GM12878 (cell line): ENCODE results near the gene LGMN. TPM values are rescaled to one million over a fixed set of nuclear protein-coding genes. Genes with fewer than 3 reads are reported as not detected.

ENCODE experiments used
- ATF2 ChIP-seq: IDR thresholded peaks from 2 replicates; pipeline ENCODE4 v1.6.1; 2012; ENCODE audit warnings: low read length, inconsistent platforms
- CREM ChIP-seq: IDR thresholded peaks from 2 replicates; pipeline ENCODE4 v1.6.1; 2014; ENCODE audit warnings: antibody characterized with exemption, low read depth
- E4F1 ChIP-seq: fragments of 450-650 bp; IDR thresholded peaks from 2 replicates; pipeline ENCODE4 v1.6.1; 2018; ENCODE audit warnings: borderline replicate concordance, mild to moderate bottlenecking; ENCODE audit not compliant: partially characterized antibody
- FOS ChIP-seq: IDR thresholded peaks from 3 replicates; pipeline ENCODE4 v1.6.1; 2011; ENCODE audit warnings: borderline replicate concordance; ENCODE audit not compliant: insufficient read length; ENCODE audit errors: extremely low read depth
- HDAC6 ChIP-seq: fragments of 200-600 bp; sonication (generic); IDR thresholded peaks from one replicate; pipeline ENCODE4 v1.8.0; 2017; ENCODE audit warnings: antibody characterized with exemption; ENCODE audit not compliant: unreplicated experiment
- MYB ChIP-seq: fragments of 150-350 bp; IDR thresholded peaks from 2 replicates; pipeline ENCODE4 v1.6.1; 2014; ENCODE audit warnings: mild to moderate bottlenecking, low read depth, low read length, borderline replicate concordance
- PRDM15 ChIP-seq: fragments of 450-650 bp; formaldehyde crosslinking; IDR thresholded peaks from 2 replicates; pipeline ENCODE4 v1.4.0; 2020; ENCODE audit warnings: mild to moderate bottlenecking, moderate library complexity
- RAD21 ChIP-seq: IDR thresholded peaks from 2 replicates; pipeline ENCODE4 v1.6.1; 2011; ENCODE audit warnings: mild to moderate bottlenecking, low read depth, low read length, moderate library complexity; ENCODE audit not compliant: insufficient read depth
- RB1 ChIP-seq: fragments of 450-650 bp; formaldehyde crosslinking; IDR thresholded peaks from 2 replicates; pipeline ENCODE4 v1.6.1; 2017; ENCODE audit warnings: mild to moderate bottlenecking, borderline replicate concordance
- RCOR1 ChIP-seq: conservative IDR thresholded peaks from 2 replicates; pipeline ENCODE4 v1.6.1; 2012; ENCODE audit warnings: low read depth, low read length, improper control_type of control experiment
- SMAD1 ChIP-seq: fragments of 450-650 bp; IDR thresholded peaks from 2 replicates; pipeline ENCODE4 v1.6.1; 2018; ENCODE audit warnings: mild to moderate bottlenecking, low read depth; ENCODE audit not compliant: partially characterized antibody
- SMC3 ChIP-seq: IDR thresholded peaks from 2 replicates; pipeline ENCODE4 v1.6.1; 2011; ENCODE audit warnings: low read length, improper control_type of control experiment, borderline replicate concordance
- SPI1 ChIP-seq: IDR thresholded peaks from 2 replicates; pipeline ENCODE4 v1.6.1; 2011; ENCODE audit warnings: low read depth, mild to moderate bottlenecking, low read length, moderate library complexity, borderline replicate concordance; ENCODE audit not compliant: insufficient read depth
- TCF12 ChIP-seq: IDR thresholded peaks from 2 replicates; pipeline ENCODE4 v1.6.1; 2011; ENCODE audit warnings: low read depth, mild to moderate bottlenecking, low read length
- WRNIP1 ChIP-seq: IDR thresholded peaks from 2 replicates; pipeline ENCODE4 v1.6.1; 2011; ENCODE audit warnings: low read depth, low read length, improper control_type of control experiment, borderline replicate concordance
- ZBTB11 ChIP-seq: fragments of 450-650 bp; formaldehyde crosslinking; IDR thresholded peaks from 2 replicates; pipeline ENCODE4 v1.5.0; 2022; ENCODE audit warnings: mild to moderate bottlenecking, missing genetic modification characterization
- ZZZ3 ChIP-seq: IDR thresholded peaks from 2 replicates; pipeline ENCODE4 v1.6.1; 2011; ENCODE audit warnings: low read depth; ENCODE audit not compliant: control insufficient read depth, insufficient read length
- polyA plus RNA-seq, 11 experiments: library from polyadenylated mRNA; depleted of rRNA in 4 of 11; unstranded in 6 of 11; stranded (reverse) in 5 of 11; fragments of >200 nt; fragmentation: Nextera tagmentation in 4 of 11; fragmentation: Illumina TruSeq in 1 of 11; extraction: Ambion mirVana in 4 of 11; extraction: Trizol in 1 of 11; gene quantifications; 1 replicate in 1 of 11; 2 replicates in 10 of 11; pipeline versions ENCODE4 v1.2.1 to v1.2.3, GENCODE V29; 2011 to 2016; ENCODE audit warnings: inconsistent platforms in 2 of 11, missing spikeins in 2 of 11, low read depth in 1 of 11
- total RNA-seq, 4 experiments: library from RNA; depleted of rRNA in 3 of 4; stranded (reverse); fragments of >200 nt in 3 of 4; fragmentation: Illumina TruSeq in 1 of 4; extraction: Trizol in 1 of 4; gene quantifications; 2 replicates each; pipeline versions ENCODE4 v1.2.1 to v1.2.3, GENCODE V29; 2013 to 2021

Gene LGMN
- total and polyA plus RNA-seq, 10 of the 15 experiments (the other 5 are each of a cell fraction or from before 2014, with no cell fraction given): 0.71 to 192 (median 3.9) TPM

GRCh38 chr14:92748259-92749016, at the start of gene LGMN (continued):
- TF ChIP-seq PRDM15 (CRISPR knock-in tag) (no peak), ATF2 (0 out of 2 replicates have a peak, but pooled peaks have one; percentile 25), CREM (no peak), RB1 (0 out of 2 replicates have a peak, but pooled peaks have one; percentile 61), ZZZ3 (no peak), E4F1 (no peak), SMC3 (no peak), FOS (no peak), HDAC6 (no peak), RCOR1 (no peak), MYB (no peak), ZBTB11 (CRISPR knock-in tag) (no peak), SPI1 (no peak), WRNIP1 (no peak), SMAD1 (no peak), TCF12 (peak; percentile 62; the same call in 1 of the 2 replicates), RAD21 (no peak)
